Pulmonary artery endothelial cell (primary cell): ENCODE data around the gene RAB38. TPM values are rescaled to one million over a fixed set of nuclear protein-coding genes. Genes with fewer than 3 reads are reported as not detected.

Experiments used
- DNase-seq: peaks from one replicate; pipeline ENCODE4 v3.0.0-alpha.2; 2011; ENCODE audit warnings: low read depth, low spot score
- total RNA-seq: library from RNA; depleted of rRNA; stranded (reverse); fragments of >200 nt; gene quantifications from 2 replicates; pipeline ENCODE4 v1.2.3, GENCODE V29; 2014

Gene RAB38
- 6.5 and 10.9 TPM in 2 replicates for total RNA-seq

DNA sequence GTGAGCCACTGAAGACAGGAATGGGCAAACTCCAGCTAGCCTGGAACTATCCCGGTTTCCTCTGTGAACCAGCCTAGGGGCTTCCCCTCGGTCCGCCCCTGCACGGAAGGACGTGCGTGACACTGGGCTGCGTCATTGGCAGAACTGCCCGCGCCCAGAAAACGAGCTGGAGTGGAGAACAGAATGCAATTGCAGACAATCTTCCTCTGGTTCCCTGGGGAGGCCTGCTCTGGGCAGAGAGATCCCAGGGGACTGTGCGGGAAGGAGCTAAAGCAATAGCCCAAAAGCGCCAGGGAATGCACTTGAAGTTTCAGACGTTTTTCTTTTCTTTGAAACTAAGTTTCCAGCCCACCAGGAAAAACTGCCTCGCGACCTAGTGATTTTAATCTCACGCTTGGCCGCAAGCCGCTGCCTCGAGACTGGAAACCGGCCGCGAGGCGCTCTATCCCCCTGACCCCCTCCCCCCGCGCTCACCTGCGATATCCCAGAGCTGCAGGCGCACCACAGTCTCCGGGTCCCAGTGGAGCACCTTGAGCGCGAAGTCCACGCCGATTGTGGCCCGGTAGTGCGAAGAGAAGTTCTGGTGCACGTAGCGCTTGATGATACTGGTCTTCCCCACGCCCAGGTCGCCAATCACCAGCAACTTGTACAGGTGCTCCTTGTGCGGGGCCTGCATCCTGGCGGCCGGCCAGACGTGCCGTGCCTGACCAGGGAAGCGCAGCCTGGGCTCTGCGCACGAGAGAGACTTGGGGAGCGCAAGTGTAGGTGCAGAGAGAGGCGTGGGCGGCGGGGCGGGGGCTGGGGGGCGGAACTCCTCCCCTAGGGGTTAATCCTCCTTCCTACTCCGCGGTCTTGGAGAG lies at the start of gene RAB38:
RAB38 (minus strand) TSS at position 735 of the 860 bp plus-strand sequence; CDS start at position 676, 59 bp downstream.
- DNase-seq = peak; percentile 46

DNA sequence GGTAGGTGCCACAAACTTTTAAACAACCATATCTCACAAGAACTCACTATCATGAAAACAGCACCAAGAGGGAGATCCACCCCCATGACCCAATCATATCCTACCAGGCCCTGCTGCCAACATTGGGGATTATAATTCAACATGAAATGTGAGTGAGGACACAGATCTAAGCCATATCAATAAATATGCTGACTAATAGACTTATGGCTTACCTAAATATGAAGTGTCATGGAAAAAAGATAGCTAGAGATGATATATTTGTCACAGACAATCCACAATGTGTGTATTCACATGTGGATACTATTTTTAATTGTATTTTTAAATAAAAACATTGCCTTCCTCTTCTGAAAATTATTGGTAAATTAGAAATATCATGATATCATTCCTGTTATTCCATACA lies 38.2 kb upstream of the RAB38 start:
- DNase-seq = no peak

DNA sequence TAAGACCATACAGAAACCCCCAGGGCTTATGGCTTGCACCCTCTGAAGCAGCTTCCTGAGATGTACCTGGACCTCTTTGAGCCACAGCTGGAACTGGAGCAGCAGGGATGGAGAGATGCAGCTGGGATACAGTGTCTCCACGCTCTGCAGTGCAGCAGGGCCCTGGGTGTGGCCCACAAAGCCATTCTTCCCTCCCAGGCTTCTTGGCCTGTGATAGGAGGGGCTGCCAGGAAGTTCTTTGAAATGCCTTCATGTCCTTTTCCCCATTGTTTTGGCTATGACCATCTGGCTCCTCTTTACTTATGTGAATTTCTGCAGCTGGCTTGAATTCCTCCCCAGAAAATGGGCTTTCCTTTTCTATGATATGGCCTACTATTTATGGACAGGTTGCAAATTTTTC lies 37.1 kb upstream of the RAB38 start:
- DNase-seq = no peak

DNA sequence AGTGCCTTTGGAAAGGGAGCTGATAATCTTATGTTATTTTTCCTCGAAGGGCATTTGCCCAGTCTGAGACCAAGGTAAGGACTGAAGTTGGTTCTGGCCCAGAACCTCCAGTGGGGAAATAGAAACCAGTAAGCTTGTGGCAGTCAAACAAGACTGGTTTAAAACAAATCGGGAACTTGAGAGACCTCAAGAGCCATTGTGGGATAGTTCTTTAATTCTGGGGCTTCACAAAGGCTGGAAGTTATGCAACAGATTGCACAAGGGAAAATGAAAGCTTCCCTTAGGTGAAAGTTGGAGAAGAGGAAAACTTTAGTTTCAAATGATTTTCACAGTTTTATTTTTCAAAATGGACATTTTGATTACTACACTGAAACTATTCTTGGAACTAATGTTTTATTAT lies 33.5 kb upstream of the RAB38 start:
- no peak for DNase-seq

DNA sequence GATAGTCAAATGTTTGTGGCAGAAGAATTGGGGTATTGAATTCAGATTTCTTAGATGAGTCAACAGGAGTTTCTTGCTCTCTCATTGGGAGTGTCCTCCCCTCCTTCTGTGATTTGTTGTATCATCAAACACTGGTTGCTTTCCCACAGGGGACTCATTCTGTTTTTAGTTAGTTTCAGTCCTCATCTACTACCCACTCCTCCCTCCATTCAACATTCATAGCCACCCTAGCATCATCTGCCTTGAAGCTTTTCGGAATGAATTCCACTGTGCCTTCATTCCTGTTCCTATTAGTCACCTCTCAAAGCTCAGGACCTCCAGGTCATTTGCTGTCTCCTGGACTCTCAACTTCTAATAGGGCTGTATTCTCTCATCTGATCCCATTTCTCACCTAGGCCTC lies 31.5 kb upstream of the RAB38 start:
- DNase-seq = no peak

DNA sequence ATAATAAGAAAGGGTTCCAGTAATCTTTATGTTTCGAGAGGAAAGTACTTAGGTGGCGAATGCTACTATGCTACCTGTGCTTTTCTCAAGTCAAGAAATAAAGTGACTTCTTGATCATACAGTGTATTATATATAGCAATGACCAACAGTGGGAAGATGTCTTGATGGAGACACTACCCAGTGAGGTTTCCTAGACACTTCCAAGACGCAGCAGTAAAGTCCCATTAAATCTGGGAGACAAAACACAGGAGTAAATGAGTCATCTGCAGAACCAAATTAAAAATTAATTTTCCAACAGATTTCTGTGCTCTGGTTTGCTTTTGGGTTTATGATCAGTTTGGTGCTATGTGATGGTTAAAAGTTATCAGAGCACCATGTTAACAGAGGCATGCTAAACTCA lies 29.1 kb upstream of the RAB38 start:
- no peak for DNase-seq

DNA sequence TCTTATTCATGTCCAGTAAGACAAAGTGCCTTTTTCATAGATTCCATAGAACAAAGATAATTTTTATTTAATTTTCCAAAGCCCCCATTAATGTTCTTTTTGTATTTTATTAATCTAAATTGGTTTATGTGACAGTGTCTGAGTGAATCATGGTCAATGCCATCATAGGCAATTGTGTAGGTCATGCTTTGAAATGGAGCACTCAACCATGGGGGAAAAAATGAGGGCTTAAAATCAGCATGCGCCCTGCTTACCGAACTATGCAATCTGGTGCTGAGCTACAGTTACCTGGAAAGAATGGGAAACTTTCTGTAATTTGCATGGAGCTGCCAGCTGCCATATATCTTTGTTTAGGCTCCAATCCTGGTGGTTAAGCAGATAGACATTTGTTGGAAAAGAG lies 28.4 kb upstream of the RAB38 start:
- DNase-seq = no peak

DNA sequence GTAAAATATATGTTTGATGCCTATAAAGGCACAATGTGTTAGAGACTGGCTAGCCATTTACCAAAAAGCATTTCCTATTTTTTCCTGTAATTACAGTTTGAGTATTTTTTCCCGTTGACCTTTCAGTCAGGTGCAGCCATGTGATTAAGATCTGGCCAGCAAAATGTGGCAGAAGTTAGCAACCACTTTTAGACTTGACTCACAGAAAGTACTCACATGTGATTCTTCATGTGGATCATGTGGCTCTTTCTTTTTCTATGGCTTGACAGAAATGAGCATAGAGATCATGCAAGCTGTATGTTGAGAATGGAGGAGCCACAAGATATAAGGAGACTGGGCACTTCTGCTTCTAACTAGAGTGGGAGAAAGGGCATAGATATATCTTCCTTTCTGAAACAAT lies 27.3 kb upstream of the RAB38 start:
- no peak for DNase-seq

DNA sequence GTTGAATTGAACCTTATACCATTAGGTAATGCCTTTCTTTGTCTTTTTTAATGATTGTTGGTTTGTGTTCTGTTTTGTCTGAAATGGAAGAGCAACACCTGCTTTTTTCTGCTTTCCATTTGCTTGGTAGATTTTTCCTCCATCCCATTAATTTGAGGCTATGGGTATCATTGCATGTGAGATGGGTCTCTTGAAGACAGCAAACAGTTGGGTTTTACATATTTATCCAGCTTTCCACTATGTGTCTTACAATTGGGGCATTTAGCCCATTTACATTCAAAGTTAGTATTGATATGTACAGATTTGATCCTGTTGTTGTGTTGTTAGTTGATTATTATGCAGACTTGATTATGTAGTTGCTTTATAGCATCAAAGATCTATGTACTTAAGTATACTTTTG lies 21.1 kb upstream of the RAB38 start:
- no peak for DNase-seq

DNA sequence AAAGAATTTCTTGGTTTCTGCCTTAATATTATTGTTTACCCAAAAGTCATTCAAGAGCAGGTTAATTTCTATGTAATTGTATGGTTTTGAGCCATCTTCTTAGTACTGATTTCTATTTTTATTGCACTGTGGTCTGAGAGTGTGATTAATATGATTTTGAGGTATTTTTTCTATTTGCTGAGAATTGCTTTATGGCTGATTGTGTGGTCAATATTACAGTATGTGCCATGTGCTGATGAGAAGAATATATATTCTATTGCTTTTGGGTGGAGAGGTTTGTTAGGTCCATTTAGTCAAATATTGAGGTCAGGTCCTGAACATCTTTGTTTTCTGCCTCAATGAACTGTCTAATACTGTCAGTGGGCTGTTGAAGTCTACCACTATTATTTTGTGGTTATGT lies 20.7 kb upstream of the RAB38 start:
- no peak for DNase-seq

DNA sequence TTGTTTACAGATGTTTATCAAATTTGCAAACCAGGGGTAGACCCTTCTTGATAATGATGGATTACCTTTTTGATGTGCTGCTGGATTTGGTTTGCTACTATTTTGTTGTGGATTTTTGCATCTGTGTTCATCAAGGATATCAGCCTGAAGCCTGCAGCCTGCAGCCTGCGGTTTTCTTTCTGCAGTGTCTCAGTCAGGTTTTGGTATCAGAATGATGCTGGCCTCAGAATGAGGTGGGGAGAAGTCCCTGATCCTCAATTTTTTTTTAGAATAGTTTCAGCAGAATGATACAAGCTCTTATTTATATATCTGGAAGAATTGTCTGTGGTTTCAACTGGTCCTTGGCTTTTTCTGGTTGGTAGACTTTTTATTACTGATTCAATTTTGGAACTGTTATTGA lies 19.7 kb upstream of the RAB38 start:
- no peak for DNase-seq

DNA sequence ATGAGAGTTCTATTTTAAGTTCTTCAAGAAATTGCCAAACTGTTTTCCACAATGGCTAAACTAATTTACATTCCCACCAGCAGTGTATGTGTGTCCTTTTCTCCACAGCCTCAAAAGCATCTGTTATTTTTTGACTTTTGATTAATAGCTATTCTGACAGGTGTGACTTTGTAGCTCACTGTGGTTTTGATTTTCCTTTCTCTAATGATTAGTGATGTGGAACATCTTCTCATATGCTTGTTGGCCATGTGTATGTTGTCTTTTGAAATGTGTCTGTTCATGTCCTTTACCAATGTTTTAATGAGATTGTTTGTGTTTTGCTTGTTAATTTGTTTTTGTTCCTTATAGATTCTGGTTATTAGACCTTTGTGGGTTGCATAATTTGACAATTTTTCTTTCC lies 18.0 kb upstream of the RAB38 start:
- DNase-seq = no peak

DNA sequence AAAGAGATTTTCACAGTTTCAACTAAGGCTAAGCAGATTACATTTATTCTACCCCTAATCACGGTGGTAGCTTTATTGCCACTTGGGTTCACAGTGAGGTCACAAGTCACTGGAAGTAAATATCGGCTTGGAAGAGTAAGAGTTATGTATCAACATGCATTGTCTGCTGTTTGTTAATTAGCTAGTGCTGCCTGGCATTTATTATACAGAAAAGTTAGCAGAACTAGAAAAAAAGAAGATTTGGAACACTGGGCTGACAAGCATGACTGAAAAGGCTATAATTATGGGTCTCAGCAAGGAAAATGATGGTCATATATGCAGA lies 13.7 kb upstream of the RAB38 start:
- DNase-seq = no peak

DNA sequence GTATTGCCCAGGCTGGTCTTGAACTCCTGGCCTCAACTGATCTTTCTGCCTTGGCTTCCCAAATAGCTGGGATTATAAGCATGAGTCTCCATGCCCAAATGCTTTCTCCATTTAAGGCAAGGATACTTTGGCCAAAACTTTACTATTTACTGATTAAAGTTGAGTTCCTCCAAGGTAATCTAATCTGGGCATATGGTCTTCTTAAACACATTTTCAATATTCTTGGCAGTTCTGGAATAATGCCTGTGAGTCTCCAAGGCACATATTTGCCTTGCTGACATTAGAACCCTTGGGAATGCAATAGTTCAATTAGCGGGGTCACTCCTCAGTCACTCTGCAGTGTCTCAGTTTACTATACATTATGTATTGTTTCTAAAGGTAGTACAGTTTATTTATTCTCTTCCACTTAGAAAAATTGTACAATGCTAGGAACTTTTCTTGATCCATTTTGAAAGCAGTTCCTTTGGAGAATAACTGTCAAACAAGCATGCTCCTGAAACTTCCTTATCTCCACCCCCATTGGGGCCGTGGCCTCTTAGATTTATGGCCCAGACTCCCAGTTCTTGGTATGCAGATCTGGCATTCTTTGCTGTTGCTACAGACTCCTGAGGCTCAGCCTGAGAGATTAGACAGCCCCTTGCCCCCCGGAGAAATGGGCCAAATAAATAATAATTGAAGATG lies 13.1 kb upstream of the RAB38 start:
- DNase-seq = no peak

DNA sequence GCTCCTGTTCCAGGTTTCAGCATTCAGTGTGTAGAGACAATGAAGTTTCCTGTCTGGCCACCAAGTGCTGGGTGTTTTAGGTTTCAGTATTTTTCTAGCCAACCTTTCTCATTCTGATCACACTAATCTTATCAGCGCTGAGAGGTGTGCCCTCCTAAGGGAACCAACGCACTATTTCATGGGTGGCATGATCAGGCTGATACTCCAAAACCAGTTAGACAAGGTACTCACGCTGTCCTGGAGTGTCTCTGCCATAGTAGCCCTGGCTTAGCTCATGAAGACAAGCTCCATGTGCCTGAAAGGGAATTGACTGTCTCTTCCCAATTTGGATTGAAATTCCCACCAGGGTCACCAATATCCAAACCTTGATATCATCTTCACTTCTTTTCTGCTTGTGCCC lies 8.0 kb upstream of the RAB38 start:
- no peak for DNase-seq

DNA sequence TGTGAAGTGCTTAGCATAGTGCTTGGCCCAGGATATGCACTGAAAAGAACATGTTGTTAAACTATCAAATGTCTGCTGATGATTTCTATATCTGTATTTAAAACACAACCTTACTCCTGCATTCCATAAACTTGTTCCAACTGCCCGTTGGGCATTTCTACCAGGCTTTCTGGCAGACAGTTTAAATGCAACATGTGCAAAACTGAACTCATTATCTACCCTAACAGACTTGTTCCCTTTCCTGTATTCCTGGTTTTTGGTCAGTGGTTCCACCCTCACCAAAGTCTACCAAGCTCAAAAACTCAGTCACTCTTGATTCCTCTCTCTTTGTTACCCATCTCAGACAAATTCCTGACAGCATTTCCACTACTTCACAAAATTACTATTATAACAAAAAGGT lies 6.5 kb upstream of the RAB38 start:
- DNase-seq = no peak

DNA sequence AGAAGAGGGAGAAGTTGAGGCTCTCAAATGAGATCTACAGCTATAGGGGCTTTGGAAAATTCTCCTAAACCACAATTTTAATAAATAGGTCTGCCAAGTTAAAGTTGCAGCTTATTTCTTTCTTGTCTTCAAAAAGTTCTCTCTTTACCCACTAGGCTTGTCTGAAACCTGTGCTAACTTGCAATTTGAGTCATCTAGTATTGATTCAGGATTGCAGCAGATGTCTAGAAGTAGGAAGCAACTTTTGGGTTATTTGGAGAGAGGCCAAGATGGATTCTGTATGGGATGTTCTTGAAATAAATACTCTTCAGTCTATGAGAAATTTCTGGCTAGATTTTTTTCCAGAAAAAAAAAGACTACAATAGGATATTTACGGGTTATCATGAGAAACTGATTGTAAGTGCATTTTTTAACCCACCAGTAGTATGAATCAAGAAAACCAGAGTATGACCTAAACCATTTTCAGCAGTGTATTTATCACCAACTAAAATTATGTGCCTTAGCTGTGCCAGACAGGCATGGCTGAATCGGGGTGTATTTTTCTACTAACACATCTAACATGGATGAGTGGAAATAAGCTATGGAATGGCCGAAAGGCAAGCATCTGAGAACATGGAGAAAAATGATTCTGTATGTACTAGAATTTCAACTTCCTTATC lies 4.9 kb upstream of the RAB38 start:
- no peak for DNase-seq

DNA sequence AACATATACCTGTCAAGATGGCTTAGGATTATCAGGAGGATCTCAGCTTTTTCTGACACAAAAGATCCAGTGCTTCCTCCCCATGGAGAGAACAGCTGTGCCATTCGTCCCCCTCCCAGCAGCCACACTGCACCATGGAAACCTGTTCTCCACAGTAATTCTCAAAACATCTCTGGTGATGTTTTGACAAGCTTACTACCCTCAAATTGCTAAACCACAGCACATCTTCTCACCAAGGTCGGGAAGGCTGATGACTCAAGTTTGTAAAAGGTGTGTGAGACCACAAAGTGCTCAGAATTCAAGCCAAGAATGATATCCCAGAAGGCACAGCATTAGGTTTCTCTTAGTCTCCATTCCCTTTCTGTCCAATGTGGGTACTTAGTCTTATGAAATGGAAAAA lies 3.9 kb upstream of the RAB38 start:
- no peak for DNase-seq

DNA sequence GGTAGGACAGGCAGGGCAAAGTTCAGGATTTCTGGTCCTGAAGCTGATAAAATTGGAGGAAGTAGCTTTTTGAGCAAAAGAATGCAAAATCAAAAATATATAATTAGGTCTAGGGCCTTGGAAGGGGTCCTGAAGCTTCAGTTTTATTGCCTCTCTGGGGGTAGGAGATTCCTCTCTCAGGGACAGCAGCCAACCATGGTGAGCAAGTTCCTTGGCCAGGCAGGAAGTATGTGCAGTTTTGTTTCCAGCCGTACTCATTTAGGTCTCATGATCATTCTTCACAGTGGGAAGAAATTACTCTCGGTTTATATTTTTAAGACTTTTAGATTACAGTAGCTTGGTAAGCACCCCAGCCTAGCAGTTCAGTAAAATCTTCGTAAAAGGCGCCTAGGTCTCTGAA lies 2.9 kb upstream of the RAB38 start:
- DNase-seq = no peak

DNA sequence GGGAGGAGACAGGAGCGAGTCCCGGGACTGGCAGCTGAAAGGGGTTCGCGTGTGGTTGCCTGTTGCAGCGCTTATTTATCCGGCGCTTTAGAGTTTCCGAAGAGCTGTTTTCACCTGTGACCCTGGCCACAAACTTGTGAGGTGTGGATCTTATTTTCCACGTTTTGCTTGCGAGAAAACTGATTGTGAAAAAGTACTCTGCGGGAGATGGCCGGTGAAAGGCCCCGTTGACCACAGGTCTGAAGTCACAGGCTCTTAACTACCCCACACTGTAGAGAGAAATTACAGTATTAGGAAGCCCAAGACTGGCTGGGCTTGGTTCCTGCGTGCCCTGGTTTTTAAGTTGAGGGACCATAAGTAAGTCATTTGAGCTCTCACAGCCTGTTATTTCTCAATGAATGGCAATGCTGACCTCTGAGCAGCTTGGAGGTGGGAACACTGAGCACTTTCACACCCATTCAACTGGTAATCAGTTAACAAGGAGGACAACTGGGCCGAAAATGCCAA lies 379 bp upstream of the RAB38 start:
- DNase-seq = no peak

DNA sequence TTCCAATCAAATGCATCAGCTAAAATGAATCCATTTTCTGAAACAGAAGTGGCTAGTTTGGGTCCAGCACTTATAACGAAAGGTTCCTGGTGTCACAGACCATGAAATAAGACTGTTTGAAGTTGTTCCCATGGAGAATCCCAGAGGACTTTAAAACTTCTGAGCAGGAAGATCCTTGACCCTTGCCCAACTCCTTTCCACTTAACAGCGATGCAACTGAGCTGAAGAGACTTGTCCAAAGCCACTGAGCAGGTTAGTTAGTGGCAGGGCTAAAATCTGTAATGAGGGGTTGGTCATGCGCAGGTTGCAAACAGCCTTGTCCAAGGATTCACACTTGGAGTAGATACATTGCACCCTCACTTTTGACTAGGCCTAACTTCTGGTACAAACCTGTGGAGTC lies 1.3 kb downstream of the RAB38 start:
- DNase-seq = no peak

DNA sequence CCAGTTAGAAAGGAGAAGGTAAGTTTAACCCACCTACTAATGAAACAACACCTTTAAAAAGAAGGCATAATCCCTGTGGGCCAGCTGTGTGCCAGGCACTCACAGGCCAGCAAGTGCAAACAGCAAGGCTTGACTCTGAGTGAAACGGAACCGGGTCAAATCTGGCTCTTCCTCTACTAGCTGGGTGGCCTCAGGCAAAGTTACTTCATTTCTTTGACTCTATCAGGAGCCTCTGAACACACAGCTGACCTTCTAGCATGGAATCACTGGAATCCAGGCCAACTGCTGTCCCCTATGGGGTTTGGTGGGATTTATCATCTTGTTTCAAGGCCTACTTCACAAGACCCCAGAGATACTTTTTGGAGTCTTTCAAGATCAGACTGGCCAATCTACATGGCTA lies 3.3 kb downstream of the RAB38 start:
- DNase-seq = no peak

DNA sequence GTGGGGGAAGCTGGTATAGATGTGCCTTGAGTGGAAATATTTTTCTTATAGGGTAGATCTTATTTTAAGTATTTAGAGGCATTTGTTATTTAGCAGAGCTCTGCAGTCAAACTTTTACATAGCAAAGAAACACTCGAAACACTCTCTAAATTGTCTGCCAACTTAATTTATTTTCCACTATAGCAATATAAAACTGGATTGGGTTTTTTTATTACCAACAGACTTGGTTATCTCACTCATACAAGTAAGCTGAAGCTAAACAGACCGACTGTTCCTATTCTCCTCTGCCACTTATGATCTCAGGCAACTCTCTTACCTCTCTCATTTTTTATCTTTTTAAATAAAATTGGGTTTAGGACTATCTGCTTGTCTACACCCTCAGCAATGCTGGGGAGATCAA lies 4.6 kb downstream of the RAB38 start:
- no peak for DNase-seq
